K562 (cell line): ENCODE results near the gene MMP24. TPM values are rescaled to one million over a fixed set of nuclear protein-coding genes. Genes with fewer than 3 reads are reported as not detected.
A peak's percentile ranks its signal among the peaks of the same experiment; 100 is the strongest.

ENCODE experiments used
- BCLAF1 ChIP-seq, 2 experiments: fragments of 450-650 bp in 1 of 2; IDR thresholded peaks; 2 replicates each; pipeline ENCODE4 v1.6.1; 2011 to 2017; ENCODE audit warnings: low read depth in 2 of 2, antibody characterized with exemption in 1 of 2, borderline replicate concordance in 1 of 2, low read length in 1 of 2, mild to moderate bottlenecking in 1 of 2, mixed read lengths in 1 of 2; ENCODE audit not compliant: control insufficient read depth in 1 of 2
- CBFA2T2 ChIP-seq: fragments of 450-650 bp; conservative IDR thresholded peaks from 2 replicates; pipeline ENCODE4 v1.6.1; 2017; ENCODE audit warnings: mild to moderate bottlenecking
- CC2D1A ChIP-seq: fragments of 450-650 bp; IDR thresholded peaks from 2 replicates; pipeline ENCODE4 v1.6.1; 2017; ENCODE audit warnings: mild to moderate bottlenecking
- HEY1 ChIP-seq: fragments of 250-450 bp; sonication (Bioruptor Pico); IDR thresholded peaks from 2 replicates; pipeline ENCODE4 v1.5.0; 2020; ENCODE audit warnings: mild to moderate bottlenecking, moderate library complexity, borderline replicate concordance
- POLR2G ChIP-seq: fragments of 200-400 bp; formaldehyde crosslinking; IDR thresholded peaks from 2 replicates; pipeline ENCODE4 v1.6.1; 2017; ENCODE audit warnings: low read depth, mild to moderate bottlenecking, antibody characterized with exemption, low read length, moderate library complexity
- PTTG1 ChIP-seq: fragments of 450-650 bp; IDR thresholded peaks from 2 replicates; pipeline ENCODE4 v1.6.1; 2016; ENCODE audit warnings: low read depth, mild to moderate bottlenecking, missing genetic modification characterization, missing compliant biosample characterization
- SAFB ChIP-seq: fragments of 200-400 bp; formaldehyde crosslinking; IDR thresholded peaks from 2 replicates; pipeline ENCODE4 v1.6.1; 2017; ENCODE audit warnings: low read depth, low read length, borderline replicate concordance
- TFAP4 ChIP-seq: sonication (generic); formaldehyde crosslinking; IDR thresholded peaks from 2 replicates; pipeline ENCODE4 v1.8.0; 2022; ENCODE audit warnings: missing genetic modification reagents, mild to moderate bottlenecking, moderate library complexity, borderline replicate concordance
- XRCC5 ChIP-seq: fragments of 200-400 bp; formaldehyde crosslinking; IDR thresholded peaks from 2 replicates; pipeline ENCODE4 v1.6.1; 2017; ENCODE audit warnings: low read depth, mild to moderate bottlenecking, low read length
- ZNF212 ChIP-seq: fragments of 450-650 bp; formaldehyde crosslinking; IDR thresholded peaks from 2 replicates; pipeline ENCODE4 v1.4.0; 2020; ENCODE audit warnings: mild to moderate bottlenecking
- polyA plus RNA-seq, 8 experiments: library from polyadenylated mRNA; depleted of rRNA in 4 of 8; stranded (reverse) in 5 of 8; unstranded in 3 of 8; fragments of >200 nt; fragmentation: Nextera tagmentation in 2 of 8; fragmentation: Illumina TruSeq in 1 of 8; extraction: Ambion mirVana in 2 of 8; extraction: Trizol in 1 of 8; gene quantifications; 2 replicates each; pipeline versions ENCODE4 v1.2.1 to v1.2.3, GENCODE V29; 2011 to 2014; ENCODE audit warnings: inconsistent platforms in 1 of 8, missing spikeins in 1 of 8
- total RNA-seq, 7 experiments: library from RNA; depleted of rRNA in 6 of 7; stranded (reverse); fragments of >200 nt in 6 of 7; fragmentation: Illumina TruSeq in 2 of 7; extraction: Trizol in 2 of 7; gene quantifications; 2 replicates each; pipeline versions ENCODE4 v1.2.1 to v1.2.3, GENCODE V29; 2011 to 2021; ENCODE audit warnings: low replicate concordance in 1 of 7

MMP24 gene
- total and polyA plus RNA-seq, 9 of the 15 experiments (the other 6 are each of a cell fraction or from before 2014, with no cell fraction given): 0.03 to 0.07 (median 0.03) TPM; not detected in 6

GRCh38 chr20:35269055-35269781 lies 42.7 kb downstream of the MMP24 start (continued):
- TF ChIP-seq BCLAF1 (IDR thresholded peaks at IDR 0.05; ENCODE audit: borderline replicate concordance in 1 of 2, control insufficient read depth in 1 of 2, low read depth in 2 of 2, low read length in 1 of 2): no peak
- no peak for TF ChIP-seq PTTG1
- no peak for TF ChIP-seq CBFA2T2
- 0 out of 2 replicates have a peak, but pooled peaks have one; percentile 53 for TF ChIP-seq XRCC5
- TF ChIP-seq ZNF212 (CRISPR knock-in tag): no peak
- TF ChIP-seq POLR2G: no peak
- TF ChIP-seq HEY1 (CRISPR knock-in tag): no peak
- 0 out of 2 replicates have a peak, but pooled peaks have one; percentile 34 for TF ChIP-seq CC2D1A
- TF ChIP-seq TFAP4: peak; percentile 42; the same call in 1 of the 2 replicates
- no peak for TF ChIP-seq SAFB
- TF ChIP-seq, all 486 proteins: peak for 23
